Inflammatory macrophage treated with lipopolysaccharide for 1 hour (primary cell): ENCODE data around the gene STK39.
A peak's percentile ranks its signal among the peaks of the same experiment; 100 is the strongest.
"Not testable (repeated sequence)": the region's sequence is repeated elsewhere in the genome, so short reads cannot be mapped to it uniquely, and the experiment has no call there.

Source experiments
- DNase-seq, 2 donors: peaks; one replicate each; pipeline ENCODE4 v3.0.0-alpha.2; 2020 to 2022

STK39 gene

DNA sequence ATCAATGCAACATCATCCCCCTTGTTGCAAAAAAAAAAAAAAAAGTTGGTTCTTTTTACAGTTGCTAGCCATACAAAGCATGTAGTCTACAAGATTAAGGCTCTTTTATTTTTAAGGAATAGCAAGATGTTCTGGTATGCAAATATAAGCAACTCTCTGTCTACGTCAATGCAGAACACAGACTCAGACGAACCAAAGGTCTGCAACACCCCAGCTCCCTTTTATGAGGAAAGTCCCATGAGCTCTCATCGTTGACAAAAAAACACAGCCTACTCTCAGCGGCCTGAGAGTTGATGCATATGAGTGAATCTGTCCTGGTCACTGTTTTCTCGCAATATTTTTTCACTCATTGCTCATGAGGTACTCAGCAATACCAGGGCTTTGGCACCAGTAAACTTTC is 112.9 kb downstream of the STK39 start:
- no peak for DNase-seq

DNA sequence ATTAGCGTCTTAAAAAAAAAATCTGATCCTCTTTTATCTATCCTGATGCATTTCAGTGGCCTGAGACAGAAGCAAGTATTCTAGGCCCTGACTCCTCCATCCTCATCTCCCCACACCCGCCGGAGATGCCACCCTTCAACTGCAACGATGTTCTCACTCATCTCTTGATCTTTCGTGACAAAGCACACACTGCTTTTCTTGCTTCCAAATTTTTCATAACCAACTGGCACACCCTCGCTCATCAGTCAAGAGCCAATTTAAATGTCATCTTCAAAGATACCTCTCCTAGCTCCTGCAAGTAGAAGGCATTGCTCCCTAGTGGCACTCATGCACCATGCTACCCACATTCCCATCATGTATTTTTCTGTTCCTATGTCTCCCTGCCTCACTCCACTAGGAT is 115.0 kb downstream of the STK39 start:
- no peak for DNase-seq

DNA sequence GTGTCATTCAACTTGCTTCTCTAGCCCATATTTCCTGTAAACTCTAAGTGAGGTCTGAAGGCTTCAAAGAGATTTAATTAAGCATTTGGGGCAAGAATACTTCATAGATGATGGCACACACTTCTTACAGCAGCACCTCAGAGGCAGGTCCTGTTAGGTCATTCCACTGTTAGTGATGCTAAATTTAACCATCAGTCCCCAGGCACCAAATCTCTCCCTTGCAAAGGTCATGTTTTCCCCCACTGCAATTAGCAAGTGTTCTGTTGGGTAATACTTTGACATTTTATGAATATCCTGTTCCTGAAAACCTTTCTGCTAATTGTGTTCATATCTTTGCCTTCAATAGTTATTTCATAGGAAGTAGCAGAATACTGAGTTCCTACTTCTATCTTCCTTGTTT is 117.0 kb downstream of the STK39 start:
- DNase-seq: peak in 1 of 2 donors; percentile 29

DNA sequence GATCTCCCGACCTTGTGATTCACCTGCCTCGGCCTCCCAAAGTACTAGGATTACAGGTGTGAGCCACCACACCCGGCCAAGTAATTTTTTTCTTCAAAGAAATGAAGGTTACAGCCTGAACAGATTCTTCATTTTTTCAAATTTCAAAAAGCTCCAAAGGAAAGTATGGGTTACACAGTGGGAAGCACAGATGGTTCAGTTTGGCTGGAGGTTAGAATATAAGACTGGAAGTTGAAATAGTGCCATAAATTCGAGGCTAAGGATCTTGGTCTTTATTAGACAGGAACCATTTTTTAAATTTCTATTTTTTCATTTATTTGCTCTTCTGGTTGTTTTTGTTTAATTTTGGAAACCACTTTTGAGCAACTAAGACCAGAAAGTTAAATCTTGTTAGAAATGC is 120.0 kb downstream of the STK39 start:
- no peak for DNase-seq

DNA sequence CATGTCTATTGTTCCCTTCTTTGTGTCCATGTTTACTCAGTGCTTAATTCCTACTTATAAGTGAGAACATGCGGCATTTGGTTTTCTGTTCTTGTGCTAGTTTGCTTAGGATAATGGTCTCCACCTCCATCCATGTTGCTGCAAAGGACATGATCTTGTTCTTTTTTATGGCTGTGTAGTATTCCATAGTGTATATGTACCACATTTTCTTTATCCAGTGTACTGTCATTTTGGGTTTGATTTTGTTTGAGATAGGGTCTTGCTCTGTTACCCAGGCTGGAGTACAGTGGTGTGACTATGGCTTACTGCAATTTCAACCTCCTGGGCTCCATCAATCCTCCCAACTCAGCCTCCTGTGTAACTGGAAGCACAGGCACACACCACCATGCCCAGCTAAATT is 125.2 kb downstream of the STK39 start:
- not testable (repeated sequence) for DNase-seq

DNA sequence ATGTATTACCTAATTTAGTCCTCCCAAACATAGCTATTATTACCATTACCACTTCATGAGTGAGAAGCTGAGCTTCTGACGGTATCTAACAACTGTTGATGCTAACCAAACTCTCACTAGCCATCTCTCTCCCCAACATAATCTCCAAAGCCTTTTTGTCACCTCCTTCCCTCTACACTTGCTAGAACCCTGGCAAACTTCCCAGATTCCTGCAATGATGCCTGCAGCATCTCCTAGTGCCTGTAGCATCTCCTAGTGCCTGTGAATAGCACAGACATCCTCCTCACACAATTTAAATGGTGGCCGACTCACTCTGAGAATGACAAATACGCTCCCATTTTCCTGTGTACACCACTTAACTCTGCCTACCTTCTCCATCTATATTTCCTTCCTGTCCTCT is 126.7 kb downstream of the STK39 start:
- no peak for DNase-seq

DNA sequence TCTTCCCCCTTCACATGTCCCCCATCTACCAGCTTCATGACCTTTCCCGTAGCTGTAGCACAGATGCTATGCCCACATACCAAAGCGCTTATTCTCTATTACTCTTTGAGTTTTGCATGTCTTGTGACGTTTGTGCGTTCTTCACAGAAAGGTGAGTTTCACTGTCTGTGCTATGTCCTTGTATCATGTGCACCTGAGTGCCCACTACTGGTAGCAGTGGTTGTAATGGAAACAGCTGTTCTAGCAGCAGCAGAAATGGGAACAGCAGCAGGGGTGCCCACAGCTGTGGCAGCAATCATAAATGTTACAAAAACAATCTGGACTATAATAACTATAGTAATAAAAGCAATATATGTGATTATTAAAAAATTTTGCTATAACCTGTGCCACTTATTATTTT is 127.1 kb downstream of the STK39 start:
- no peak for DNase-seq

DNA sequence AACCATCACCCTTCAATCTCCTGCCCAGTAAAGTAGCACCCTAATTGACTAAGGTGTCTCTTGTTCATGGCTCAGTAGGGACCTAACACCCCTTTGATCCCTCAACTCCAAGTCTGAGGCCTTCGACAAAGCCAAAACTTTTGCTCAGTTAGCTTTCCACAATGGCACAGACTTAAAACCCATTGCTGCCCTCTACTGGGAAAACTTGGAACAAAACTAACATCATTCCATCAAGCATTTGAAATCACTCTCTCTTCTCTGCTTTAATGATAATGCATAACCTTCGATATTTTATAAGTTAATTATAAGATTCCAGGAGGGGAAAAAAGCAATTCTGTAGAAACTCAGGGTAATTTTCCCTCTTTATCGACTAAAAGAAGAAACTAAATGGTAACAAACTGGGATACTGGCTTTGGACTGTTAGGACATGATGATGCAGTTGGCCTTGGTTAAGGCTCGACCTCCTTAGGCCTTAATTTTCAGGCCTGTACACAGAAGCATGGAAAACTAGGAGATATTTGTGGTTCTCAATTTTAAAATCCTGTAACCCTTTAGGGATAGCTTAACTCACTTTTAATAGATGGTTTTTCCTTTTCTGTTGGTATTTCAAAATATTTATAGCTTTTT is 127.8 kb downstream of the STK39 start:
- DNase-seq: peak; percentile 17 to 85

DNA sequence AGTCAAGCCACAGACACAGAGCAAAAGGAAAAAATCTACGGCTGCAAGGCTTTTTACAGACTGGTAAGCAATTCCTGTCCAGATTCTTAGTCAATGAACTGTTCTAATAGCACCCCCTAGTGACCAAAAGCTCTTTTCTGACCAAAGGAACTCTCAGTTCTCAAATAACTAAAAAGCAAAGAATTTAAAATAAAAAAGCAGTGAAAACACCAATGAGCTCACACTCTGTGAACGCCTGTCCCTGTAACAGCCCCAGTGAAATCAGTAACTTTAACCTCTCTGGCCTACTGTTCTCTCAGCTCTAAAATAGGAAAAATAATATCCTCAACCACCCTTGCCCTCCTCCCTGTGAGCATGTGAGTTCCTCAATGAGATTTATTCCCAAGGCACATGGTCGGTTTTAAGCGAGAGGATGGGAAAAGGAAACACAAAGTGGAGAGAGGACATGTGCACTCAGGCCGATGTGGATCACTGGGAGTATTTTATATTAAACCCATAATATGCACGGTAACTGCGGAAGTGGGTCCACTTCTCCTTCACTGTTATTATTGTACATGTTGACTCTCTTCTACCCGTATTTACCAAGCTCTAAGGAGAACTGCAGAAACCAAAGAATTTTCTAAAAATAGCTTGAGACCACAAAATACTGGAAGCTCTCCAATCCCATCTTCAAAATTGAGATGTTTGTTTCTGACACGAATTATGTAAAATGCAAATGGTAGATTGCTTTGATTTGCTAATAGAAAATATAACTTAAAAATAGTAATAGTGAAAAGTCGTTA is 128.5 kb downstream of the STK39 start:
- DNase-seq: peak; percentile 55 to 95

DNA sequence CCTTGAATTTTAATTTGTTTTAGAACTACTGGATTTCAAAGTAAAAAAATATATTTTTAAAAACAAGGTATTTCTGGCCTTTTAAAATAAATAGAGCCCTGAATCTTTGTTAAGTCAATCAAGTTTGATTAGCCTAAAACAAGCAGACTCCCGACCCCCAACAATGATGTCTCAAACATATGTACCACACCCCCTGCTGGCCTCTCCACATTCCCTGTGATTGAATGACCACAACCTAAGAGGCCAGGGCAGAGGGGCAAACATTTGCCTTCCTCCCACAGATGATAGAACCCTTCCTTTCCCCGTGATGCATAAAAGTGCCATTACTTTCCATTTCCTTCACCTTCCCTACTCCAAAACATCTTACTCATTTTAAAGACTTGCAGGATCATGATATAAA is 130.9 kb downstream of the STK39 start:
- no peak for DNase-seq

DNA sequence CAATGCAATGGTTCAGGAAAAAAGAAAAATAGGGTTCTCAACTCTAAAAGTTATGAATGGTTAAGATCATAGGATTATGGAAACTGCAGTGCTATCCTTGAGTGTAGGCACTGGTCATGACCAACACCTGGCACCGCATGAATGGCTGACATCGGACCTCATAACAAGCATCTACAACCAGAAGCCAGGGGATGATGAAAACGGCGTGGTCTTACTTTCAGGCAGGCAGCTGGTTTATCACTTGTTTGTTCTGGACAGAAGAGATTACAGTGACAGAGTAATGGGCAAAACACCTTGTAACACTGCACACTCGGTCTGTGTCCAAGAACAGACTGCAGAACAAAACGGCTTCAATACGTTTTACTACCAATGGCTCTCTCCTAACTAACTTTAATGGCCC is 132.8 kb downstream of the STK39 start:
- DNase-seq: no peak

DNA sequence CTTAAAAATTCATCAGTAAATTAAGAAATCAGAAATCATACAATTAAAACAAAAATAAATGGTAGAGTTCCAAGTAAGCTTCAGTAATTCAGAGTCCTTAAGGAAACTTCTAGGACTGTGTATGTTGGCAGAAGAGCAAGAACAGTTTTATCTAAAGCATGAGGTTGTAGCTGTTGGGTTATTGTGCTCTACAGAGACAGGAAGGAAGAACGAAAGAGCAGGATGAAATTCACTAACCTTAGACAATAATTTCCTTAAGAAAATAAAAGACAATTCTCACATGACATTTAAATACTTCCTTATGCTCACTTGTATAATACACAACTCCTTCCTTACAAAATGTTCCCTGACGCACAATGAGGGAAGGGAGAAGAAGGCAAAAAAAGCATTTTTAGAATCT is 133.4 kb downstream of the STK39 start:
- no peak for DNase-seq

DNA sequence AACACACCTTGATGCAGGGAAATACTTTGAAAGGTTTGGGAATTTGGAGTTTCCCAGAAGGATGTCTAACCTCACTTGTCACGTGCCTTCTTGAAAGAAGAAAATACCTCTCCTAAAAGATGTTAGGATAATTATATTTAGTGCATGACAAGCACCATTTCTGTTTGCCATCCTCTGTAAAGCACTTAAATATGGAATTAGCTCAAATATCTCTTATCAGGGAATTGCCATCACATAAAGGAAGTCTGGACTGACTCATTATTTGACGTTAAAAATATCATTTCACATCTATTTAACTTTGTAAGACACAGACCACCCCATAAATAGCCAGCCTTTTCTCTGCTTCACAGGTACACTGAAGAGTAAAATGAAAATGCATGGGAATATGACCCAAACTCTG is 140.1 kb downstream of the STK39 start:
- no peak for DNase-seq

DNA sequence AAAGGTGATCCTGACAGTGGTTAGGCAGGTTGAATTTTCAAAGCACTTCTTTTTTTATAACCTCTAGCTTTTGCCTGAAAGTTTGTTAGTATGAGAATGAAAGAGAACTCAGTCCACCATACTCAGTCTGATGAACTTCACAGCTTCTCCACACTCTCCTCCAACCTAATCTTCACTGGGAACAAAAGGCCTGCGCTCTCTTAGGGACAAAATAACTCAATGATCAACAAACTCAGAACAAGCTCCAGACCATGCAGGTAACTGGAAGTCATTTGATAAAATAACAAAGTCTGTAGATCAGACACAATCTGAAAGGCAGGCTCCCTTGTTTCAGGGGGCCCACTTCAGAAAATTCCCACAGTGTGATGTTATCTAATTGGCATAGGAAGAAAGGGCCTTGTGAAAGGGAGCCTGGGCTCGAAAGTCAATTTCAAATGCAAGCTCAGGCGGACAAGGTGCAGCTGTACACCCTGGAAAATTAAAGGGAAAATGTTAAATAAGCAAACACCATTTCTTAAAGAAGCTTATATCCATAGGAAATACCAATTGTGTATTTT is 142.2 kb downstream of the STK39 start:
- DNase-seq: no peak

DNA sequence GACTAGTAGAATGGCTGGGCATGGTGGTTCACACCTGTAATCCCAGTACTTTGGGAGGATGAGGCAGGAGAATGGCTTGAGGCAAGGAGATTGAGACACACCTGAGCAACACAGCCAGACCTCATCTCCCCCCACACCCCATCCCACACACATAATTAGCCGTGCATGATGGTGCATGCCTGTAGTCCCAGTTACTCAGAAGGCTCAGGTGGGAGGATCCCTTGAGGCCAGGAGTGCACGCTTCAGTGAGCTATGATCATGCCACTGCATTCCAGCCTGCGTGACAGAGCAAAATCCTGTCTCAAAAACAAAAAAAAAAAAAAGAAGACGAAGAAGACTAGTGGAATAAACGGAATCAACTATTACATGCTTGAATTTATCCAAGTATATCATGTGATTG is 150.0 kb downstream of the STK39 start:
- no peak for DNase-seq

DNA sequence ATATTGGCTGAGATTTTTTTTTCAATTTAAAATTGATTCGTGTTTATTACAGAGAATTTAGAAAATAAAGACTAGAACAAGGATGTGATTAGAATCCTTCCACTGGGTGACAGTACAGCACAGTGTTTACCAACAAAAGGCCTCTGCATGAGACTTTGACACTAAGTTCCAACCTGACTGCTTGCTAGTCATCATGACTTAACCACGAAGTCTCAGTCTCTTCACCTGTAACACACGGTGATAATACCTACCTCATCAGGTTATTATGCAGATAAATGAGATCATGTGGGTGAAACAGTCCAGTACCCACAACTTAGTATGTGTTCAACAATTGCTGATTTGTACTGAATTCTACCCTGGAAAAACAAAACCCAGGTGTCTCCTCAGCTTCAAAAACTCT is 151.2 kb downstream of the STK39 start:
- no peak for DNase-seq

DNA sequence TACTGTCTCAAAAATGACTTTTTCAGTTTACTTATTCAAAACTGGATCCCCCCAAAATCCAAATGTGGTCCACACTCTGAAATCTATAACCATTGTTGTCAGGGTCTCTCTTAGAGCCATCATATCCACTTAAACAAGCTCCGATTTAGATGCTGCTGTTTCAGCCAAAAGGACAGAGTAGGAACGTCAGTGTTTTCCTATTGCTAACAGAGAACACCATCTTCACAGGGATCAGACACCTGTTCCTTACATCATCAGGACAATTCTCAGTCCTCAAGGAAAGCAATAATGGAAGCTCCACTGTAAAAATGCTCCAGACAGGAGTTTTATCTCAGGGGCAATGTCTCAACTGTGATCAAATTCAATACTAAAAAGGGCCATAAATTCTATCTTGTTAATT is 155.4 kb downstream of the STK39 start:
- DNase-seq: no peak

DNA sequence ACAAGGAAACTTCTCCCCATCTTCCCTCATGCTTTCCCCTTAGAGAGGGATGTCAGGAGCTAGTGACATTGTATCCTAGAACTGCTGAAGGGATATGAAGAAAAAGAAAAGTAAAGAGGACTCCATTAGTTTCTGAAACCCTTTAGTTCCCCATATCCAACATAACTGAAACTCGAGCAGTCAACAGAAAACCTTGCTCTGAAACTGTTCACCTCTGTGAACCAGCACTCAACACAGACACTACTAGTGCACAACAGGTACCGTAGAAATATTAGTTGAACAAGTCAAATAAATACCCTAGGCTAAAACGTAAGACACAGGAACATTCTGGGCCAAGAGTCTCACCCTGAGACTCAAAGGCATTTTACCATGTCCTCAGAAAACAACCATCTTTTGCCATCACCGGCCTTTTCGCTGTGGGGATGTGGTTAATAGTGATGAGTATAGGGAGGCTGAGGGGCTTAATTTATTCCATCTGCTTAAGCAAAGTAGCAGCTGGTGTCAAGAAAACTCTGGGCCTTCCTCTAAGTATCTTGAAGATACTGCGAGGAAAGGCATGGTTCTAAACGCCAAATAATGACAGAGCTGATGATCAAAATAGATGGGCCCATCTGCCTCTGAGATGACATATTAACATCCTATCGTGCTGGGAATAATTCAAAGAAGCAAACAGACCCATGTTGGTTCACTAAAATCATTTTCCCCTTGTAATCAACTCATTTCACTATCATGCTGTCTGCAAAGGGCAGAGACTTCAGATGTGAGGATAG is 156.8 kb downstream of the STK39 start:
- DNase-seq: no peak

DNA sequence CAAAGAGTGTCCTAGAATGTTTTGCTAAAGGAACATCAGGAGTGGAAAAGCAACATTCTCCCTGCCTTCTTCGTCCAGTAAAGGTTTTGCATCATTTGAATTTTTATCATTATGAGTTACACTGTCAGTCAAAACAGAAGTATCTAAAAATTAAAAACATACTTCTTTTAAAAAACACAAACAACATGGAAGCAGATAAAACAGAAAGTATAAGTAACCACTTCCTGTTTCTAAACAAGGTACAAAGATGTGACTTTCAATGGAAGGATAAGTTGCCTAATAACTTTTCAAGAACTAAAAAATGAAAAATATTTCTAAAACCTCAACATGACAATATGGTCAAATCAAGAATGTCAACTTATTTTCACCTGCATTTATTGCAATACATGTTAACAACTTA is 158.2 kb downstream of the STK39 start:
- no peak for DNase-seq

DNA sequence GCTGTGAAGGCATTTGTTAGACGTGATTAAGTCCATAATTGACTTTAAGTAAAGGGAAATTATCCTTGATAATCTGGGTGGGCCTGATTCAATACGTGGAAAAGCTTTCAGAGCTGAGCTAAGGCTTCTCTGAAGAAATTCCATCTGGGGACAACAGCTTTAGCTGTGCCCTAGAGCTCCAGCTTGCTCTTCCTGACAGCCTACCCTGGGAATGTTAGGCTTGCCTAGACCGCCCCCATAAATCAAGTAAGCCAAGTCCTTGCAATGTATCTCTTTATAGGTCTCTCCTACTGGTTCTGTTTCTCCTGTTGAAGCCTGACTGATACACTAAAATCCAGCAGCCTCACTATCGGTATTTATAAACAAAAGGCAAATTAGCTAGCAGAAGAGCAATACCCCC is 160.0 kb downstream of the STK39 start:
- no peak for DNase-seq

DNA sequence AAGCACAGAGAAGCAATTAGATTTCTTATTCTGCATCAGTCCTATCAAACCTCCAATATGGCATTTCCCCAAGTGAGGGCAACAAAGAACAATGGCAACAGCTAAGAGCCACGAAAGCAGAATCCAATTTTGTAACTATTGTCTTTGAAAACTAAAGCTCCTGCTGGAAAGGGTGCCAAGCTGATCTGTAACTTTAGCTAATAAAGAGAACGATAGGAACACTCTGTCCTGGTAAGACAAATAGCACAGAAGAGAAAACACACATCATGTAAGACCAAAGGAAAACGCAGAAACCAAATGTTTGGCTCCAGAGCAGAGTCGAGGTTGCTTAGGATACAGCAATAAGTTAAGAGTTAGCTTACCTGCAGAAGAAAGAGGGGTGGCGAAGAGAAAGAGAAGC is 160.5 kb downstream of the STK39 start:
- DNase-seq: no peak

DNA sequence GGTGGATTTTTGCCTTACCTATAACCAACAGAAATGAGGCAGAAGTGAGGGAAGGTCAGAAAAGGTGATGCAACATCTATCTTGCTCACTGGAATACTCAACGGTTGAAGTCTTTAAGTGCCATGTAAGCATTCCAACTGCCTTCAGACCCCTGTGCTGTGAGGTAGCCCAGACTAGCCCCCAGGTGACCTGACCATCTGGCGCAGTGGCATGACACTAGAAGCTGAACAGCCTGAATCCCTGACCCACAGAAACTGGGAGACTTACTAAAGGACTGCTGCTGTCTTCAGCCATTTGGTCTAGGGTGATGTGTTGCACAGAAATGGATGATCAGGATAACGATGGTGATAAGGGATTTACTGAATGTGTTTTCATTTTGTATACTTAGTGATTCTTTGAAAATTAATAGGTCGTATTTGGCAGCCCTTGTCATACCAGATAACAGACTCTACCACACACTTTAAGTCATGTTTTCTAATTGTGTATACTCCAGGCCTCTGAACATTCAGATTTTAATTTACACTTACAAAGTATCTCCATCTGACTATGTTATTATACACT is 161.5 kb downstream of the STK39 start:
- DNase-seq: no peak

DNA sequence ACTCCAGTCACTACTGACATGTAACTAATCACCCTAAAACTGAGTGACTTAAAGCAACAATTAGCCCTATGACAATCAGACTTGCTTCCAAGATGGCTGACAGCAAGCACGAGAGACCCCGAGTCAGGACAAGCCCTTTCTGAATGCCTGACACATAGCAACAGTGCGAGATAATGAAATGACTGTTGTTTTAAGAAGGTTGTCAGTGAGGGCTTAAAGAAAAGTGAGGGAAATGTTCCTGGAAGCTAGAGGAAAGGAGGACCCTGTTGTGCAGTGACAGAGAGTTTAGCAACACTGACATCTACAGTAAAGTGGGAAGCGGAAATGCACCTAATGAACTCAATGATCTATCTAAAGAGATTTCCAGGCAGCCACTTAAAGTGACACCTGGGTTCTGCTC is 163.1 kb downstream of the STK39 start:
- DNase-seq: no peak
